ENCODE data around the gene RAPGEF2.

The RAPGEF2 gene

GRCh38 chr4:159104694-159105414 lies 2.0 kb downstream of the RAPGEF2 start:
- Histone ChIP-seq H3K27ac (peak overlapping the region; percentile 96 to 99), H3K4me1 (peaks cover 0 to 45% (median 19%) of the 10 kb centered on the region in 4 donors), H3K36me3 (no peaks in the 10 kb centered on the region), H3K9me3 (no peaks in the 10 kb centered on the region), H3K4me3 (peak overlapping the region; percentile 89 to 99), H3K27me3 (no peaks in the 10 kb centered on the region)
- no peak for DNase-seq
- TF ChIP-seq, protein P1, sequence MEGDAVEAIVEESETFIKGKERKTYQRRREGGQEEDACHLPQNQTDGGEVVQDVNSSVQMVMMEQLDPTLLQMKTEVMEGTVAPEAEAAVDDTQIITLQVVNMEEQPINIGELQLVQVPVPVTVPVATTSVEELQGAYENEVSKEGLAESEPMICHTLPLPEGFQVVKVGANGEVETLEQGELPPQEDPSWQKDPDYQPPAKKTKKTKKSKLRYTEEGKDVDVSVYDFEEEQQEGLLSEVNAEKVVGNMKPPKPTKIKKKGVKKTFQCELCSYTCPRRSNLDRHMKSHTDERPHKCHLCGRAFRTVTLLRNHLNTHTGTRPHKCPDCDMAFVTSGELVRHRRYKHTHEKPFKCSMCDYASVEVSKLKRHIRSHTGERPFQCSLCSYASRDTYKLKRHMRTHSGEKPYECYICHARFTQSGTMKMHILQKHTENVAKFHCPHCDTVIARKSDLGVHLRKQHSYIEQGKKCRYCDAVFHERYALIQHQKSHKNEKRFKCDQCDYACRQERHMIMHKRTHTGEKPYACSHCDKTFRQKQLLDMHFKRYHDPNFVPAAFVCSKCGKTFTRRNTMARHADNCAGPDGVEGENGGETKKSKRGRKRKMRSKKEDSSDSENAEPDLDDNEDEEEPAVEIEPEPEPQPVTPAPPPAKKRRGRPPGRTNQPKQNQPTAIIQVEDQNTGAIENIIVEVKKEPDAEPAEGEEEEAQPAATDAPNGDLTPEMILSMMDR (IDR thresholded peaks at IDR 0.05), result no peak
- intact Hi-C loops (cut with DNase I; ENCODE audit: low total_unique reads), result loop anchor here (10.0 kb wide), 2 partner anchors 70 to 330 kb away; no protein-coding TSS in a partner anchor

- Histone ChIP-seq H3K27me3 (no peaks in the 10 kb centered on the region), H3K27ac (peak overlapping the region; percentile 96 to 99), H3K9me3 (no peaks in the 10 kb centered on the region), H3K4me3 (peak overlapping the region; percentile 89 to 99), H3K36me3 (no peaks in the 10 kb centered on the region), H3K4me1 (peaks cover 0 to 52% (median 22%) of the 10 kb centered on the region in 4 donors)
- DNase-seq, result peak in 1 of 2 donors; percentile 33
- TF ChIP-seq, protein P1 (IDR thresholded peaks at IDR 0.05), result no peak
- intact Hi-C loops (cut with DNase I; ENCODE audit: low total_unique reads), result loop anchor here (10.0 kb wide), 2 partner anchors 69 to 331 kb away; no protein-coding TSS in a partner anchor
Measured at GRCh38 chr4:159105761-159106243, 2.9 kb downstream of the RAPGEF2 start.

GRCh38 chr4:159106636-159107035 lies 3.8 kb downstream of the RAPGEF2 start:
- Histone ChIP-seq H3K9me3 (no peaks in the 10 kb centered on the region), H3K27ac (no peak overlapping the region), H3K27me3 (no peaks in the 10 kb centered on the region), H3K4me1 (peaks cover 0 to 56% (median 22%) of the 10 kb centered on the region in 4 donors), H3K36me3 (no peaks in the 10 kb centered on the region), H3K4me3 (peak overlapping the region; percentile 89 to 99)
- TF ChIP-seq, protein P1 (IDR thresholded peaks at IDR 0.05), result no peak
- no peak for DNase-seq
- intact Hi-C loops (cut with DNase I; ENCODE audit: low total_unique reads), result loop anchor here (10.0 kb wide), 2 partner anchors 68 to 332 kb away; no protein-coding TSS in a partner anchor

GRCh38 chr4:159107203-159107925 lies 4.5 kb downstream of the RAPGEF2 start:
- TF ChIP-seq, protein P1 (IDR thresholded peaks at IDR 0.05), result no peak
- Histone ChIP-seq H3K27me3 (no peaks in the 10 kb centered on the region), H3K36me3 (no peaks in the 10 kb centered on the region), H3K27ac (no peak overlapping the region), H3K4me1 (peaks cover 0 to 56% (median 22%) of the 10 kb centered on the region in 4 donors), H3K9me3 (no peaks in the 10 kb centered on the region), H3K4me3 (no peak overlapping the region)
- intact Hi-C loops (cut with DNase I; ENCODE audit: low total_unique reads), result loop anchor here (10.0 kb wide), 2 partner anchors 67 to 333 kb away; no protein-coding TSS in a partner anchor
- no peak for DNase-seq

- Histone ChIP-seq H3K36me3 (no peaks in the 10 kb centered on the region), H3K4me1 (peaks cover 0 to 56% (median 22%) of the 10 kb centered on the region in 4 donors), H3K27me3 (no peaks in the 10 kb centered on the region), H3K4me3 (no peak overlapping the region), H3K27ac (no peak overlapping the region), H3K9me3 (no peaks in the 10 kb centered on the region)
- no peak for DNase-seq
- intact Hi-C loops (cut with DNase I; ENCODE audit: low total_unique reads), result loop anchor here (10.0 kb wide), 2 partner anchors 67 to 333 kb away; no protein-coding TSS in a partner anchor
- TF ChIP-seq, protein P1 (IDR thresholded peaks at IDR 0.05), result no peak
Measured at GRCh38 chr4:159108124-159108523, 5.2 kb downstream of the RAPGEF2 start.

Measured in tibial artery (tissue), 4 donors.